H9 (cell line): ENCODE data around the gene NR2F1-AS1. TPM values are rescaled to one million over a fixed set of nuclear protein-coding genes. Genes with fewer than 3 reads are reported as not detected.

Experiments used
- DNase-seq: peaks from one replicate; pipeline ENCODE4 v3.0.0-alpha.2; 2017
- H2AFZ ChIP-seq: one replicate; pipeline ENCODE4 v1.6.1; 2013; ENCODE audit warnings: mild to moderate bottlenecking, low read length, control low read depth, moderate library complexity
- H2AK5ac ChIP-seq: 2 replicates; pipeline ENCODE4 v1.6.1; 2013; ENCODE audit warnings: low read length, control low read depth, mixed read lengths; ENCODE audit not compliant: insufficient read length
- H2BK120ac ChIP-seq: one replicate; pipeline ENCODE4 v1.6.1; 2013; ENCODE audit warnings: low read depth, mild to moderate bottlenecking, low read length, control low read depth, inconsistent platforms; ENCODE audit not compliant: poor library complexity, severe bottlenecking
- H2BK12ac ChIP-seq: 2 replicates; pipeline ENCODE4 v1.6.1; 2013; ENCODE audit warnings: low read length, control low read depth, mixed read lengths, low read depth; ENCODE audit not compliant: insufficient read length
- H2BK15ac ChIP-seq: 2 replicates; pipeline ENCODE4 v1.6.1; 2013; ENCODE audit warnings: low read depth, low read length, control low read depth
- H2BK20ac ChIP-seq: one replicate; pipeline ENCODE4 v1.6.1; 2013; ENCODE audit warnings: low read depth, mild to moderate bottlenecking, low read length, control low read depth, inconsistent platforms; ENCODE audit not compliant: poor library complexity, severe bottlenecking
- H2BK5ac ChIP-seq: 2 replicates; pipeline ENCODE4 v1.6.1; 2013; ENCODE audit warnings: low read length, control low read depth, mixed read lengths; ENCODE audit not compliant: insufficient read length
- H3K14ac ChIP-seq: 2 replicates; pipeline ENCODE4 v1.6.1; 2013; ENCODE audit warnings: low read length, control low read depth; ENCODE audit not compliant: insufficient read depth
- H3K18ac ChIP-seq: 2 replicates; pipeline ENCODE4 v1.6.1; 2013; ENCODE audit warnings: low read depth, mild to moderate bottlenecking, mixed read lengths, low read length, control low read depth; ENCODE audit not compliant: insufficient read length
- H3K23ac ChIP-seq: 2 replicates; pipeline ENCODE4 v1.6.1; 2013; ENCODE audit warnings: low read length, control low read depth, mixed read lengths, low read depth; ENCODE audit not compliant: insufficient read length
- H3K23me2 ChIP-seq: 2 replicates; pipeline ENCODE4 v1.6.1; 2013; ENCODE audit warnings: low read depth, mild to moderate bottlenecking, mixed read lengths, low read length, control low read depth; ENCODE audit not compliant: insufficient read length, poor library complexity, severe bottlenecking
- H3K27ac ChIP-seq: 2 replicates; pipeline ENCODE4 v1.5.1; 2013; ENCODE audit warnings: low read length, control low read depth, mixed read lengths, low read depth; ENCODE audit not compliant: insufficient read length
- H3K27me3 ChIP-seq: 2 replicates; pipeline ENCODE4 v1.6.1; 2013; ENCODE audit warnings: low read length, control low read depth, inconsistent platforms; ENCODE audit not compliant: insufficient read depth
- H3K4ac ChIP-seq: 2 replicates; pipeline ENCODE4 v1.6.1; 2013; ENCODE audit warnings: low read depth, mild to moderate bottlenecking, control low read depth, inconsistent platforms, low read length, moderate library complexity
- H3K4me1 ChIP-seq: 2 replicates; pipeline ENCODE4 v1.6.1; 2013; ENCODE audit warnings: low read length, control low read depth, inconsistent platforms; ENCODE audit not compliant: insufficient read depth
- H3K4me2 ChIP-seq: 2 replicates; pipeline ENCODE4 v1.6.1; 2013; ENCODE audit warnings: low read length, control low read depth, mixed read lengths; ENCODE audit not compliant: insufficient read length, insufficient read depth
- H3K56ac ChIP-seq: 2 replicates; pipeline ENCODE4 v1.6.1; 2013; ENCODE audit warnings: low read depth, mild to moderate bottlenecking, mixed read lengths, low read length, control low read depth; ENCODE audit not compliant: insufficient read length
- H3K79me1 ChIP-seq: 2 replicates; pipeline ENCODE4 v1.6.1; 2013; ENCODE audit warnings: low read depth, mild to moderate bottlenecking, moderate library complexity, low read length, control low read depth, inconsistent platforms; ENCODE audit not compliant: insufficient read depth, poor library complexity, severe bottlenecking
- H3K79me2 ChIP-seq: 2 replicates; pipeline ENCODE4 v1.6.1; 2013; ENCODE audit warnings: low read length, control low read depth, inconsistent platforms; ENCODE audit not compliant: insufficient read depth
- H3K9ac ChIP-seq: 2 replicates; pipeline ENCODE4 v1.6.1; 2013; ENCODE audit warnings: low read length, control low read depth, mixed read lengths; ENCODE audit not compliant: insufficient read length; ENCODE audit errors: extremely low read depth
- H3K9me3 ChIP-seq: one replicate; pipeline ENCODE4 v1.6.1; 2013; ENCODE audit warnings: low read depth, low read length, inconsistent platforms; ENCODE audit not compliant: control insufficient read depth
- H3T11ph ChIP-seq: one replicate; pipeline ENCODE4 v1.6.1; 2013; ENCODE audit warnings: mild to moderate bottlenecking, low read length, control low read depth, inconsistent platforms
- H4K20me1 ChIP-seq: one replicate; pipeline ENCODE4 v1.6.1; 2013; ENCODE audit not compliant: control insufficient read depth, insufficient read length, insufficient read depth
- H4K5ac ChIP-seq: 2 replicates; pipeline ENCODE4 v1.6.1; 2013; ENCODE audit warnings: low read depth, mild to moderate bottlenecking, mixed read lengths, low read length, control low read depth; ENCODE audit not compliant: insufficient read length
- H4K8ac ChIP-seq: replicated peaks from 2 replicates; pipeline ENCODE4 v1.6.1; 2013; ENCODE audit warnings: low read length, control low read depth, mixed read lengths, low read depth; ENCODE audit not compliant: insufficient read length
- H4K91ac ChIP-seq: 2 replicates; pipeline ENCODE4 v1.6.1; 2013; ENCODE audit warnings: low read depth, mild to moderate bottlenecking, moderate library complexity, mixed read lengths, low read length, control low read depth; ENCODE audit not compliant: insufficient read length
- H3K27ac Mint-ChIP-seq, 3 experiments: 2 replicates in 2 of 3; 3 replicates in 1 of 3; pipeline ENCODE4 v1.8.0; 2020 to 2021; ENCODE audit warnings: mixed read lengths in 3 of 3, mild to moderate bottlenecking in 1 of 3, moderate library complexity in 1 of 3
- H3K27me3 Mint-ChIP-seq: 2 replicates; pipeline ENCODE4 v1.8.0; 2021; ENCODE audit warnings: low read depth, mild to moderate bottlenecking, moderate library complexity, mixed read lengths
- H3K36me3 Mint-ChIP-seq, 3 experiments: 2 replicates in 2 of 3; 3 replicates in 1 of 3; pipeline ENCODE4 v1.8.0; 2020 to 2021; ENCODE audit warnings: low read depth in 3 of 3, mixed read lengths in 3 of 3; ENCODE audit not compliant: insufficient read depth in 1 of 3
- H3K4me1 Mint-ChIP-seq, 2 experiments: 2 replicates each; pipeline ENCODE4 v1.8.0; 2020; ENCODE audit warnings: mixed read lengths in 2 of 2
- H3K4me3 Mint-ChIP-seq, 2 experiments: 2 replicates in 1 of 2; 3 replicates in 1 of 2; pipeline ENCODE4 v1.8.0; 2020 to 2021; ENCODE audit warnings: mild to moderate bottlenecking in 2 of 2, mixed read lengths in 2 of 2, moderate library complexity in 1 of 2
- H3K9me3 Mint-ChIP-seq, 2 experiments: 2 replicates in 1 of 2; 3 replicates in 1 of 2; pipeline ENCODE4 v1.8.0; 2020; ENCODE audit warnings: mild to moderate bottlenecking in 2 of 2, mixed read lengths in 2 of 2, moderate library complexity in 1 of 2
- WGBS: extraction: QIAGEN DNeasy Blood & Tissue Kit; methylation state at CpG from one replicate; pipeline ENCODE4 v1.1.7; 2013; ENCODE audit warnings: missing lambda C conversion rate, low lambda C conversion rate, mixed read lengths; ENCODE audit not compliant: insufficient read length; ENCODE audit errors: extremely low coverage; 5-methylcytosine and 5-hydroxymethylcytosine counted together
- total RNA-seq: library from RNA; stranded (reverse); gene quantifications from 2 replicates; pipeline ENCODE4 v1.2.1, GENCODE V29; 2021
- TF ChIP-seq, protein P1 (sequence below): fragments of 200-600 bp; sonication (generic); conservative IDR thresholded peaks from 3 replicates; pipeline ENCODE4 v1.8.0; 2021; ENCODE audit warnings: antibody characterized with exemption, mild to moderate bottlenecking

Gene NR2F1-AS1
- total RNA-seq, 1 experiment from 2014 or later, result 1.9 TPM

DNA sequence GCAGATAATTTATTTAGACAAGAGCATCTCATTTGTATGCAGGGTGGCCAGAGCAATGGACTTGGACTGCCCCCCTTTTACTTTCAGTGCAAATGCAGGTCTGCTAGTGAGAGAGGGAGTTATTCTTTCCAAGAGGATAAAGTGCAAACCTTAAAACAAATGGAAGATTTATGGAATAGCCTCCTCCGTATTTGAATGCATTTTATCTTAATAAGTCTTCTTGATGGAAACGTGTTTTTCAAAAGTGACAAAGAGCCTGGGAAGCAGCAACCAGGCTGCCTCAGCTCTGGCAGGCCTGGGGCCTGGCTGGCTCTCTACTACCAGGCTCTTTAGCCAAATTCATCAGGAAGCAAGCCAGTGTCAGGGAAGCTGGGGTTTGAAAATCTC, 8.8 kb upstream of the NR2F1-AS1 start:
- H3K27me3 ChIP-seq, result peaks cover 93% of the 10 kb centered on the region
- H3K4ac ChIP-seq, result no peak overlapping the region
- Mint-ChIP-seq H3K36me3 (peaks cover 0 to 2% (median 0%) of the 10 kb centered on the region in 3 experiments; a peak in 2 of 7 replicates), H3K9me3 (peaks cover 2 to 21% of the 10 kb centered on the region in 2 experiments; a peak in 3 of 5 replicates), H3K27ac (no peak overlapping the region), H3K4me1 (peaks cover 11 to 37% of the 10 kb centered on the region in 2 experiments; a peak in 3 of 4 replicates), H3K4me3 (no peak overlapping the region), H3K27me3 (peaks cover 33% of the 10 kb centered on the region)
- H4K20me1 ChIP-seq, result no peaks in the 10 kb centered on the region
- H3K79me1 ChIP-seq, result no peaks in the 10 kb centered on the region
- no peak overlapping the region for H3K27ac ChIP-seq
- TF ChIP-seq, protein P1, sequence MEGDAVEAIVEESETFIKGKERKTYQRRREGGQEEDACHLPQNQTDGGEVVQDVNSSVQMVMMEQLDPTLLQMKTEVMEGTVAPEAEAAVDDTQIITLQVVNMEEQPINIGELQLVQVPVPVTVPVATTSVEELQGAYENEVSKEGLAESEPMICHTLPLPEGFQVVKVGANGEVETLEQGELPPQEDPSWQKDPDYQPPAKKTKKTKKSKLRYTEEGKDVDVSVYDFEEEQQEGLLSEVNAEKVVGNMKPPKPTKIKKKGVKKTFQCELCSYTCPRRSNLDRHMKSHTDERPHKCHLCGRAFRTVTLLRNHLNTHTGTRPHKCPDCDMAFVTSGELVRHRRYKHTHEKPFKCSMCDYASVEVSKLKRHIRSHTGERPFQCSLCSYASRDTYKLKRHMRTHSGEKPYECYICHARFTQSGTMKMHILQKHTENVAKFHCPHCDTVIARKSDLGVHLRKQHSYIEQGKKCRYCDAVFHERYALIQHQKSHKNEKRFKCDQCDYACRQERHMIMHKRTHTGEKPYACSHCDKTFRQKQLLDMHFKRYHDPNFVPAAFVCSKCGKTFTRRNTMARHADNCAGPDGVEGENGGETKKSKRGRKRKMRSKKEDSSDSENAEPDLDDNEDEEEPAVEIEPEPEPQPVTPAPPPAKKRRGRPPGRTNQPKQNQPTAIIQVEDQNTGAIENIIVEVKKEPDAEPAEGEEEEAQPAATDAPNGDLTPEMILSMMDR, result no peak
- no peak overlapping the region for H3K9ac ChIP-seq
- H3K4me2 ChIP-seq, result no peak overlapping the region
- H3K23me2 ChIP-seq, result peaks cover 1% of the 10 kb centered on the region
- no peak overlapping the region for H3T11ph ChIP-seq
- no peak overlapping the region for H2BK5ac ChIP-seq
- peaks cover 2% of the 10 kb centered on the region; the same call in 1 of the 2 replicates for H3K4me1 ChIP-seq
- H3K9me3 ChIP-seq, result no peaks in the 10 kb centered on the region
- H3K18ac ChIP-seq, result no peak overlapping the region
- no peak overlapping the region for H3K56ac ChIP-seq
- H3K23ac ChIP-seq, result no peak overlapping the region
- no peak overlapping the region for H4K8ac ChIP-seq
- no peak overlapping the region for H2BK20ac ChIP-seq
- H4K91ac ChIP-seq, result no peak overlapping the region
- no peaks in the 10 kb centered on the region for H3K79me2 ChIP-seq
- H2BK12ac ChIP-seq, result no peak overlapping the region
- no peak for DNase-seq
- H4K5ac ChIP-seq, result no peak overlapping the region
- no peak overlapping the region for H2BK120ac ChIP-seq
- H2AFZ ChIP-seq, result no peak overlapping the region
- no peak overlapping the region for H3K14ac ChIP-seq
- WGBS, result no CpG with 5 or more reads among the region's 2 CpGs
- no peak overlapping the region for H2BK15ac ChIP-seq
- no peak overlapping the region for H2AK5ac ChIP-seq
